ENCODE measurements around the gene C1GALT1C1.
"Not testable (repeated sequence)": the region's sequence is repeated elsewhere in the genome, so short reads cannot be mapped to it uniquely, and the experiment has no call there.

The C1GALT1C1 gene

DNA sequence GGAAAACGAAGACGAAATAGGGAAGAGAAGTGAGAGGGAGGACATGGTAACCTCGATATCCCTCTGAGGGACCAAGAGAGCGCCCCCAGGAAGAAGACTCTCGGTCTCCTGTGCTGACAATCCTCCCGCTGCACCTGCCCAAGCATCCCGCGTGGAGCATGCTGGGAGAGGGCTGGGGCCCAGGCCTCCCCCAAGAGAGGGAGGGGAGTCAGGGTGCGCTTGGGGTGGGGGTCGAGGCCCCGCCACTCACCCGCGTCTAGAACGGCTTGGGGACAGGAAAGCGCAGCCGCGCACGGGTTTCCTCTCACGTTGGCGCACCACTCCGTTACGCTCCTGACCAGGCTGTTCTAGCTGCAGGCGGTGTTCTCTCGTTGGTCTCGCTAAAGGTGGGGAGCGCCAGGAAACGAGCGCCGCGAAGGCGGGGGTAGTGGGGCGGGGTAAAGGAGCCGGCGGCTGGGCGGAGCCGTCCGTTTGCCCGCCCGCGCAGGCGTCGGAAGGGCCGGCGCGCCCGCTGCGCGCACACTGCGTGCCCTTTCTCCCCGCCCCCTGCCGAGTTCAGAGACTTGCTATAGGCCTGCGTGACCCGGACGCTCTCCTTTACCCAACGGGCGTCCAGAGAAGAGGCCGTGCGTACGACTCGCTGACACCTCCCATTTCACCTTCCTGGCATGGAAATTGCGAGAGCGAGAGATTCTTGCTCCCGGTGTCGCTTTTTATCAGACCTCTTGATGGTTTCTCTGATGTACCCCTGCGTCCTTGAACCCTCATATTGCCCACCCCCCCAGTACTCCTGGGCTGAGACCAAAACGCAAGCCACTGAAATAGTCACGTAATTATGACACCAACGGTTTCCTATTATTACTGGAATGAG lies at the start of gene C1GALT1C1:
C1GALT1C1 (minus strand) TSS at position 388 of the 871 bp plus-strand sequence. CDS start 2,888 bp downstream, outside the sequence.
- peak; percentile 96 for DNase-seq

DNA sequence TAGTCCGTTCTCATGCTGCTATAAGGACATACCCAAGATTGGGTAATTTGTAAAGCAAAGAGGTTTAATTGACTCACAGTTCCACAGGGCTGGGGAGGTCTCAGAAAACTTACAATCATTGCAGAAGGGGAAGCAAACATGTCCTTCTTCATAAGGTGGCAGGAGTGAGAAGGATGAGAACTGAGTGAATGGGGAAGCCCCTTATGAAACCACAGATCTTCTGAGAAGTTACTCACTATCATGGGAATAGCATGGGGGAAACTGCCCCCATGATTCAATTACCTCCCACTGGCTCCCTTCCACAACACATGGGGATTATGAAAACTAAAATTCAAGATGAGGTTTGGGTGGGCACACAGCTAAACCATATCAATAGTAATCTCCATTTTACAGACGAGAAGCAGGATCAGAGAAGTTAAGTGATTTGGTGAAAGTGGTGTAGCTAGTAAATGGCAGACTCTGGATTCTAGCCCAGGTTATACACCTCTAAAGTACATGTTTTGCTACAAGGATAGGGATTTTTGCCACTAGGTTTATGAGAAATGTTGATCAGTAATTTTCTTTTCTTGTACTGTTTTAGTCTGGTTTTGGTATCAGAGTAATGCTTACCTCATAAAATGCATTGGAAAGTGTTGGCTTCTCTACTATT lies 47.3 kb upstream of the C1GALT1C1 start:
- no peak for DNase-seq

DNA sequence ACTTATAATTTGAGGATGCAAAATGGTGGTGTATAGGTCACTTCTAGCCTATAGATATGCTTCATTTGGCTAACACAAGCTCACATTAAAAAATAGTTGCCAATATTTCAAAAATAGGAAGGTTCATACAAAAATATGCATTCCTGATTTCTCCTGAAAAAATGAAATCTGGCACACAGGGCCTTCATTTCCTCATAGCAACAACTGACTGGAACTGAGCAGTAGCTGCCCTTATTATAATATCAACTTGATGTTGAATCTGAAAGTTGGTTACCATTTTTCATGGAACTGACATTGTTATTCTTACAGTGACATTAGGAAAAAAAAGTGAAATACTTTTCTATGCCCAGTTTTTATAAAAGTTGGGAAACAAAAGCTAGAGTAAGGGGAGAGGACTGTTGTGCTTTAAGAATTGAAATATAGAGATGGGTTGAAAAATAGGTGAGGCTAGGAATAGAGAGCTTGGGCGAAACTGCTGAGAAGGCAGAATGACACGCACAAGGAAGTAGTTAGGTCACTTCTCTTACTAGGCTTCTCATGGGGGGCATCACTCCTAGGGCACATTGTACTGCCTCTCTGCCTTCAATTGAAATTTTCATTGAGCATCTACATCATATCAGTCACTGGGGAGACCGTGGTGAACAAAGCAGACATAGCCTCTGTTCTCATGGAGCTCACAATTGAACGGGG lies 43.1 kb upstream of the C1GALT1C1 start:
- DNase-seq = no peak

DNA sequence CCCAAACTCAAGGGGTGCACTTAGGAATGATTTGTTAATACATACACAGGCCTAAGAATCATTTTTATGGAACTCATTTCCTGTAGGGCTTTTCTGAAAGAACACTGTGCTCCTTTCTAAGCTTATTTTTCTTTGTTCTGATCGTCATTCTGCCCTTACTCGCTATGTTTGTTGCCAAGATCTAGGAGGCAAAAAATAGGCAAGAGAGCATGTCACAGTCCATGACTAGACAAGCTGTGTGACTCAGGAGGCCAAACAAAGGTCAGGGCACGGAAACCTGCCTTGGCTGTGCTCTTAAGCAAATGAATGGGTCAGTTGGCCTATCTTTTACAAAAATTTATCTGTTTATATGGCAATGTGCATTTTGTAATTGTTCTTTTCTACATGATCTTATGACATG lies 42.5 kb upstream of the C1GALT1C1 start:
- no peak for DNase-seq

DNA sequence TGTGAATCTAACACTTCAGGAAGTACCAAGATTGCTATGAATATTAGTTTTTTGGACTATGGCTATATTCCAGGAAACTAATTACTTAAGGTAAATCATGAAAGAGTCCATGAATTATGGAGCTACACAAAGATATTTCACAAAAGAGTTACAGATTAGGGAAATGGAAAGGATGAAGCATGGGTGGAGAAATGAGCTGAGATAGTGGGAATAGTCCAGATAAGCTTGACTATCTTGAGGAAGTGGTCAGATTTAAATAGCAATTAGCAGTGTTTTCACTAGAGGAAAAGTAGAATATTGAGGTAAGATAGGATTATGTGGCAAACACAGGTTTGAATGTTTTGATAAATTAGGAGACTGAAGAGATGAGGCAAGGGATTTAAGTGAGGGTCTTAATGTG lies 42.1 kb upstream of the C1GALT1C1 start:
- no peak for DNase-seq

DNA sequence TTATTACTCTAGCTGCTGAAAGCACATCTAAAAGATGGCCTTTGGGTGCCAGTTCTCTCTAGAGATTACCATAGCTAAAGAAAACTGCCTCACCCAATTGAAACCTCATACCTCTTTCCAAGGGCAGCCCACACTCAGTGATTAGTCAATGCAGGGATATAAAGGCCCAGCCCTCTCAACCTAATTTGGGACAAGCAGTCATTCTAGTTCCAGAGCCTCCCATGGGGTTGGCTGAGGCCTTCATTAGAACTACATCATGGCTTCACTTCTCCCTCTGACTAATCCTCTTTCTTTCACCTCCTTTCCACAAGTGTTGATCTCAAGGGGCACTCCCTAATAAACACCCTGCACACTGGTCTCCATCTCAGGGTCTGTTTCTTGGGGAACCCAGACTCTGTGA lies 38.5 kb upstream of the C1GALT1C1 start:
- DNase-seq = no peak

DNA sequence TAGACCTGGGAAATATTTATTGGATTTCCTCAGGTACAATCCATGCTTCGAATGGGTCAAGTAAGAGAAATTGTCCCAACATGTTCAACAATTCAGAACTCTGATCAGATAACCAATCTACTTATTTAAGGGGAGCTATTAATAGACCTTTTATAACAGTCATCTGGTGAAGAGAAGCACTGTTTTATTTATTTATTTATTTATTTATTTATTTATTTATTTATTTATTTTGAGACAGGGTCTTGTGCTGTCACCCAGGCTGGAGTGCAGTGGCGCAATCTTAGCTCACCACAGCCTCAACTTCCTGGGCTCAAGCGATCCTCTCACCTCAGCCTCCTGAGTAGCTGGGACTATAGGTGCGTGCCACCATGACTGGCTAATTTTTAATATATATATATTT lies 34.7 kb upstream of the C1GALT1C1 start:
- DNase-seq = not testable (repeated sequence)

DNA sequence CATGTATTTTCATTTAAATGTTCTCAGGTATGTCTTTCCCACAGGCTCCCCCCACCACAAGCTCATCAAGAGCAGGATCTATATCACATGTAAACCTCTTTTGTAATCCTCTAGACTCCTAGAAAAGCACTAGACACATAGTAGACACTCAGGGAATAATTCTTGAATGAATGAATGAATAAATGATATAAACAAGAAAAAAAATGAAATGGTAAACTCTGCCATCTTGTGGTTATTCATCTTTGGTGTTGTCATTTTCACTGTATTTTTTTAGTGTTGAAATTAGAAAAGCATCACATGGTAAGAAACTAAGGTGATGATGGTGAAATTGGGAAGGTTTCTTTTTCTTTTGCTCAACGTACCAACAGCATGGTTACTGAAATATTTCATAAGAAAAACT lies 34.2 kb upstream of the C1GALT1C1 start:
- DNase-seq = no peak

DNA sequence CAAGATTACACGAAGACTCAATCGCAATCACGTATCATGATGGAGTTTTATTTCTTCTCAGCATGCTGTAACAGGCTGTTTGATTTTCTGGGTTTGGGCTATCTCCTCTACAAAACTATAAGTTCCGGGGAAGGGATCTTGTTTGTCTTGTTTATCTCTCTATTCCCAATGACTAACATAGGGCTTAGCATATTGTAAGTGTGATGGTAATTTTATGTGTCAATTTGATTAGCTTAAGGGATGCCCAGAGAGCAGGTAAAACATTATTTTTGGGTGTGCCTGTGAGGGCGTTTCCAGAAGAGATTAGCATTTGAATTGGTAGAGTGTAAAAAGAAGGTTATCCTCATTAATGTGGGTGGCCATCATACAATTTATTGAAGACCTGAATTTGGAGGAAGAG lies 32.8 kb upstream of the C1GALT1C1 start:
- DNase-seq = no peak

DNA sequence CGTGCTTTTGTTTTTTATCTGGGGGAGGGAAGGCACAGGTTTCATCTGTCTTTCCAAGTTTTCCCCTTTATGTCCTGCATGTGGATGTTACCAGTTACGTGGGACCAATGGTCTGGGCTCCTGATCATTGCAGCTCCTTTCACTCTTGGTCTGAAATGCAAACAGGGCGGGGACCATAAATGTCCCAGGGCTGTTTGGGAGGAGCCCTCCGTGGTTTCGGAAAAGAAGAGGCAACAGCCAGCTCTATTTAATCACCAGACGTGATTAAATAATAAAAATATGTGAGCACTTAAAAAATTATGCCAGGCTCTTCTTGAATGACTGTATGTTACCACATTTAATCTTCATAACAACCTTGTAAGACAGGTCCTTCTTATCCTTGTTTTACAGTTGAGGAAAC lies 30.8 kb upstream of the C1GALT1C1 start:
- no peak for DNase-seq

DNA sequence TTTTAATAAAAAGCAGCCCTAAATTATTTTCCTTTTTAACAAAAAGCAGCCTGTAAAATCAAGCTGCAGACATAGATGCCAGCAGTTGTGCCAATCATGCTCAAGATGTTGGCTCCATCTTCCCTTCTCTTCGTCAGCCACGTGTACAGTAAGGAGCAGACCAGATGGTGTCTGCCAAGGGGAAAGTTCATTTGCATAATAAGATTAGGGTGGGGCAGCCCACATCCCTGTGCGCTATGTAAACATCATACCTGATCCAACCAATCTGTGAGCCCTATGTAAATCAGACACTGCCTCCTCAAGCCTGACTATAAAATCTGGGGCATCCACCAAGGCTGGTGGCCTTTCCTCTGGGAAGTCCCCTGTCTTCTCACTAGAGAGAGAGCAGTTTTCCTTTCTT lies 23.1 kb upstream of the C1GALT1C1 start:
- DNase-seq = no peak

DNA sequence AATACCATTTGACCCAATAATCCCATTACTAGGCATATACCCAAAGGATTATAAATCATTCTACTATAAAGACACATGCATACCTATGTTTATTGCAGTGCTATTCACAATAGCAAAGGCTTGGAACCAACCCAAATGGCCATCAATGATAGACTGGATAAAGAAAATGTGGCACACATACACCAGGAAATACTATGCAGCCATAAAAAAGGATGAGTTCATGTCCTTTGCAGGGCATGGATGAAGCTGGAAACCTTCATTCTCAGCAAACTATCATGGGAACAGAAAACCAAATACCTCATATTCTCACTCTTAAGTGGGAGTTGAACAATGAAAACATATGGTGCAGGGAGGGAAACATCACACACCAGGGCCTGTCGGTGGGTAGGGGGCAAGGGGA lies 22.4 kb upstream of the C1GALT1C1 start:
- DNase-seq = not testable (repeated sequence)

DNA sequence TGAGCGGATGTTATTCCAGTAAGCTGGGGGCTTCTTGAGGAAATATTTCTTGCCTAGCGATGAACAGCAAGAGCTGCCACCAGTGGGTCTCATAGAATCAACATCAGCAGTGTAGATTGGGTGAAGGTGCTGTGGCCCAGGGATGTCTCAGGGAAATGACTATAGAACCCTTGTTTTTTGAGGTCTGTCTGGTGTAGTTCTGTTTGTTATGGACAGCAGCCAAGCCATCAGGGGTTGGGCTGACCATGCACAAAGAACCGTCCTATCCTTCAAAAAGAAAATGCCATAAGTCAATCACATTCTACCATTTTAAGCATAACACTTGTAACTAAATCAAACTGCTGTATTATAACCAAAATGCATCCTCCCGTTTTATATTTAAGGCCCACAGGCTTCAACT lies 17.3 kb upstream of the C1GALT1C1 start:
- DNase-seq = no peak

DNA sequence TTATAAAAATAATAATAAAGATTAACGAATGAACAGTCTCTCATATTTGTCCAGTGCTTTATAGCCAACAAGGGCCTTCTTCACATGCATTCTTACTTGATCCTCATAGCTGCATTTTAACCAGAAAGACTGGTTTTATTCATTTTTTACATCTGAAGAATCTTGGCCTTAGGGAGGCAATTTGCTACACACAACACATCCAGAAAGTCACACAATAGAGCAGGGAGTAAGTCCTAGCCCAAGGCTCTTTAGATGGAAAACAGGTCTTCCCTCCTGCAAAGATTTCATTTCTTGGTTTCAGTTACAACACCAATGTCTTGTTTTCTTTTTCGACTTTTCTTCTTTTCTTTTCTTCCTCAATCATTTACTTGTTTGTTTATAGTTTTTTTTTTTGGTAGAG lies 13.0 kb upstream of the C1GALT1C1 start:
- DNase-seq = no peak

DNA sequence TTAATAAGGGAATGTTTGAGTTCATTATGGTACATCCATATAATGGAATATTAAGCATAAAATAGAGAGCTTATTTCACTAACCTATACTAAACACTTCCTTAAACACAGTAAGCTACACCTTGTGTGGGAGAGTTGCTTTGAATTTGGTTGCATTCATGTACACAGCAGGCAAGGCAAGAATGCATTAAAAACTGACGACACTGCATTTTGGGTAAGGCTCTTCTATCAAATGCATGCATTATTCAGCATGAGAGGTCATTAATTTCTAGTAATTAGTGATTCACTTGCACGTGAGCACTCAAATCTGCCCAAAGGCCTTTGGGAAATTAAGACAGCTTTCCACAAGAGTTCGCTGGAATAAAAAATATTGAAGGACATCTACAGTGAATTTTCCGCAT lies 8.8 kb upstream of the C1GALT1C1 start:
- DNase-seq = no peak

DNA sequence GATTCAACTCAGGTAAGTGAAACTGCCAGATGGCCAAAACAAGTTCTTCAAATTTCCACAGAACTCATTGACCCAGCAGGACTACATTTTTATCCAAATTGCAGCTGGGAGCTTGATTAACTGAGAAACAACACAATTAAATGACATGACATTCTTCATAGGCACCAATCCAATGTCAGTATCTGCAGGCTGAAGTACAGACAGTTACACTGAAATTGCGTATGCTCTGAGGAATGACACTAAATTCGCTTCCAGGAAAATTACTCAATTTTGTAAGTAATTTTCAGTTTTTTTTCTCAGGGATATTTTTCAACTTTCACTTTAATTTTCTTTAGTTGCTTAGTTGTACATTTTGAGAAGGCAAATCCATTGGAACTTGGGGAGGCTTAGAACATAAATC lies 4.5 kb downstream of the C1GALT1C1 start:
- DNase-seq = no peak

DNA sequence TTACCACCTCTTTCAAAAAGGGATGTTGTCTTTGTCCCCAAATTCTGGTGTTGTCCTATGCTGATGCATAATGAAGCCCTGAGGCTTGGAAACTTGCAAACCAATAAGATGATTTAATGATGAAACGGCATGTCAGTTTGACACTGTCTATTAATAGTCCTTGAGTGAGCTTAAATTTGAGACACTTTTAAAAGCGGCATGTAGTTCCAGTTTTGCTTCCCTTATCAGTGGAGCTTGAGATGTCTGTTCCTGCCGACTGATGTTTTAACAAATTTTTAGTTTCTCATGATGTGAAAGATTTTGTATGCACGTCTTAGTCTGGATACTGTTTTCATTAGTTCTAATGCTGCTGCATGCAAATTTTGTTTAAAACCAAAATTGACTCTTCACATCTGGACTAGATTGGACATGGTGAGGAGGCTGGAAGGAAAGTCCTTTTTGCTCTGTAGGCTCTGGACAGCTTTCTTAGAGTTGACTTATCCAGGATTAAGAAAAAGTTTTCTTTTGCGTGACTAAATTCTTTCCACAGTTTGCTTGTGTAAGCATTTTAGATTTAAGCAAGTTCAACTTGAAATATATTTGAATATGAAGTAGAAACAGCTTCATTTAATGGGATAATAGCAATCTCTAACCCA lies 11.7 kb downstream of the C1GALT1C1 start:
- no peak for DNase-seq

DNA sequence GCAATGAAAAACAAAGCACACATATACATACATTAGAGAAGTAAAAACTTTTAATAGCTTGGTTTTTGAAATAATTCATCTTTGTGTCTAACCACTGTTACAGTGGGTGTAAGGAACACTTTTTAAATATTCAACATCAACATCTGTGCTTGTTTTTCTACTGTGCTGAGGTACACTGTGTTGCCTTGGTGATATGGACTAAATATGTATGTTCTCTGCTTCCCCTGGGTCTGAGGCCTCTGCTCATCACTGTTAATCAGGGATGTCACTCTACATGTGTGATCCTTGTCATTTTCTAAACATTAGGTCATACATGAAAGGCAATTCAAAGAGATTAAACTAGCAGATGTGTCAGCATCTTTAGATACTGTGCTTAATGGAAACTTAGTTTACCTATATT lies 15.0 kb downstream of the C1GALT1C1 start:
- no peak for DNase-seq

DNA sequence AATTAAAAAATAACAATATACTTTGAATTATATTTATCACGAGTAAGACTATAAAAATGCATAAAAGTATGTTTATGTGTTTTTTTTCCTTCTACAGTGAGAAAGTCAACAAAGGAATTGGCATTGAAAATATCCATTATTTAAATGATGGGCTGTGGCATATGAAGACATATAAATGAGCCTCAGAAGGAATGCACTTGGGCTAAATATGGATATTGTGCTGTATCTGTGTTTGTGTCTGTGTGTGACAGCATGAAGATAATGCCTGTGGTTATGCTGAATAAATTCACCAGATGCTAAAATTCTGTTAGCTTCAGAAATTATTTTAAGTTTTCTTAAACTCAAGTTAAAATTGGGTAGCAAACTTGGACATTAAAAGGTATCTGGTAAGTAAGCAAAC lies 17.8 kb downstream of the C1GALT1C1 start:
- no peak for DNase-seq

DNA sequence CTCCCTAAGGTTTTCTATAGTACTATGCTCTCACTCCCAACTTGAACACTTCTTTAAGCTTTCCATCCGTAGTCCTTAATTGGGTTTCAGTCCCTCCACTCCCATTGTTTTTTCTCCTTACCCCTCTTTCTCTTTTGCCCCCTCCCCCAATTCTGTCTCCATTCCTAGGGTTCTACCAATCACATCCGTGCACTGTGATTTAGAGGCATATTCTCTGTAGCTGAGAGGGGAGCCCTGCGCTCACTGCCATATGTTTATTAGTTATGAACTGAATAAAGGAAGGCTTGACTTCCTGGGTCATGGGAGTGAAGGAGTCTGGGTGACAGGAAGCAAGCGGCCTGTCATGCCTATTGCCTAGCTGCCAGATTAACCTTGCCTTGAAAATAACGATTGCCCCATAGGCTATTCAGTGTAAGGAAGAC lies 25.5 kb downstream of the C1GALT1C1 start:
- no peak for DNase-seq

DNA sequence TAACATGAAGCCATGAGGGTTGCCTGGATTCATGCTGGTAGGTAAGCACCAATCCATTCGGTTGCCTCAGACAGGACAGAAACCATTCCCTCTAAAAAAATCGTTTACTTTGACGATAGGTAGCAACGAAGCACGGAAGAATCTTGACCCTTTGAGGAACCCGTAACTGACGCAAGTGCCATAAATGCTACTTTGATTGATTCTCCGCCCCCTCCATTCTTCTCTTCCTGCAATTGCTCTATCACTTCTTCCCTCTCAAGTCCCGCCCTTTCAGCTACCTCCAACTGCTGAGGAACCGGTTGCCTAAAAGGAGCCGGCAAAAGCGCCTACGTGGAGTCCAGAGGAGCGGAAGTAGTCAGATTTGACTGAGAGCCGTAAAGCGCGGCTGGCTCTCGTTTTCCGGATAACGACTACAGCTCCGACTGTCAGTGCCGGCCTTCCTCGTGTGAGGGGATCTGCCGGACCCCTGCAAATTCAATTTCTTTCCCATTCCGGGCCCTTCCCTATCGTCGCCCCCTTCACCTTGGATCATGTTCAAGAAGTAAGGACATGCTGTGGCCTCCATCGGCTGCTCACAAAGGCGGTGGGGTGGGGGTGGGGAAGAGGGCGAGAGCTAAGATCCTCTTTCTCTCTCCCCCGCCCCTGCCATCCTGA lies 26.0 kb downstream of the C1GALT1C1 start, which contains the start of gene MCTS1:
MCTS1 (plus strand) TSS at position 395 of the 654 bp plus-strand sequence; CDS start at position 531, 136 bp downstream.
- peak; percentile 96 for DNase-seq

DNA sequence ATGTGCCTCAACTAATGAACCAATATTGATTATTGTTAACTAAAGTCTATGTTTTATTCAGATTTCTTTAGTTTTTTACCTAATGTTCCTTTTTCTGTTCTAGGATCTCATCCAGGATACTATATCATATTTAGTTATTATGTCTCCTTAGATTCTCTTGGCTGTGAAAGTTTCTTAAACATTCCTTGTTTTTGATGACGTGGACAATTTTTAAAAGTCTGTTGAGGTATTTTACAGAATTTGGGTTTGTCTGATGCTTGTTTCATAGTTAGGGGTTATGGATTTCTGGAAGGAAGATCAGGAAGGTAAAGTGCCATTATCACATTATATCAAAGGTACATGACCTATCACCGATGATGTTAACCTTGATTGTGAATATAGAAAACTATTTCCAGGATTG lies 44.2 kb downstream of the C1GALT1C1 start:
- no peak for DNase-seq
